ENCODE measurements around the gene PSMB2.

PSMB2 gene

DNA sequence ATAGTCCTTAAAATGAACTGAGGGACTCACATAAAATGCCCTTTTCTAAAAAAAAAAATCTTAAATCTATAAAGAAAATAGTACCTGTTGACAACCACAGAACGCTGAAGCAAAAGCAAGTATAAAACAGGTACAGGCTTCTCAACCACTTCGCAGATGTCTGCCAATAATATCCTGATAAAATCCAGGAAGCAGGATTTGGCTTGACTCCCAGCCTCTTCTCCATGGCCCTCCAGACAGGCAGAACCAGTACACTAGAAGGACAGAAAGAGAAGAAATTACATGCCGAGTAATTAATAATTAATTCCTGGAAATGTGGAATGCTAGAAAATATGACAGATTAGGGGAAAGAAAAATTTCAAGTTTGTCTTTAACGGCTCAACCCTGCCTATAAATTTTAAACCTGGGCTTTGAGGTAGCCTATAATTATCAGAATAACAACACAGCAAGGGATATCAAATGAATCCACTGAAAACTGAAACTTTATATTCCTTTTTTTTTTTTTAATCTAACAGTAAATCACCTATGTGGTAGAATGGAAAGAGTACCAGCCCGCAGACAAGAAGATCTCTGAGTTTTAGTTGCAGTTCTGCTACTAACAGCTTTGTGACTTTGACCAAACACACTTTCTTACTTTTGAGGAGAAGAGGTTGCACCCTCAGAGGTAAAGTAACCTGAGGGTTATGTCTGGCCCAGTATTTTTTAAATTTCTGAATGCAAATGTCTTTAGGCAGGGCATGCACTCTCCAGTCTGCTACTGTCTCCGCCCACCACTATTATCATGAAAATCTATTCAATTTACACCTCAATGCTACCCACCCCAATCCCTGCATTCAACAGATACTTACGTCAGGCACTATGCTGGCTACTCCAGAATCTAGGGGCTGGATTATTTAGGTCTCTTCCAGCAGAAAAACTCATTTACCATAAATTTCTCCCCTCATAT lies 86.8 kb downstream of the PSMB2 start:
- no peak for DNase-seq (ENCODE audit: extremely low read depth, low read depth)

DNA sequence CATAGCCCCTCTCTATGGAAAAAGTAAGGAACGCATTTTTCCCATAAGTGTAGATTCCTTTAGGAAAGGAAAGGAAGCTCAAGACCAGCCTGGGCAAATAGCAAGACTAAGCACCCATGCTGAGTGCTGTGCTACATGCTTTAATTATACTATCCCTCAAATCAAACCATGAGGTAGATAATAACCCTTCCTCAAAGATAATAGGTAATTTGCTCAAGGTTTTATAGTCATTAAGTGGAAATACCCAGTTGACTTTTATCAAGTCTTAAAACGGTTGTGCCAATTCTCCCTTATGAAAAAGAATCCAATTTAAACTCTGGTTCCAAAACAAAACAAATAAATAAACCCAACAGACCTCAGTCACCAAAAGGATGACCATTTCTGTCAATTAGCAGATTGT lies 87.5 kb downstream of the PSMB2 start:
- TF ChIP-seq, protein P1, sequence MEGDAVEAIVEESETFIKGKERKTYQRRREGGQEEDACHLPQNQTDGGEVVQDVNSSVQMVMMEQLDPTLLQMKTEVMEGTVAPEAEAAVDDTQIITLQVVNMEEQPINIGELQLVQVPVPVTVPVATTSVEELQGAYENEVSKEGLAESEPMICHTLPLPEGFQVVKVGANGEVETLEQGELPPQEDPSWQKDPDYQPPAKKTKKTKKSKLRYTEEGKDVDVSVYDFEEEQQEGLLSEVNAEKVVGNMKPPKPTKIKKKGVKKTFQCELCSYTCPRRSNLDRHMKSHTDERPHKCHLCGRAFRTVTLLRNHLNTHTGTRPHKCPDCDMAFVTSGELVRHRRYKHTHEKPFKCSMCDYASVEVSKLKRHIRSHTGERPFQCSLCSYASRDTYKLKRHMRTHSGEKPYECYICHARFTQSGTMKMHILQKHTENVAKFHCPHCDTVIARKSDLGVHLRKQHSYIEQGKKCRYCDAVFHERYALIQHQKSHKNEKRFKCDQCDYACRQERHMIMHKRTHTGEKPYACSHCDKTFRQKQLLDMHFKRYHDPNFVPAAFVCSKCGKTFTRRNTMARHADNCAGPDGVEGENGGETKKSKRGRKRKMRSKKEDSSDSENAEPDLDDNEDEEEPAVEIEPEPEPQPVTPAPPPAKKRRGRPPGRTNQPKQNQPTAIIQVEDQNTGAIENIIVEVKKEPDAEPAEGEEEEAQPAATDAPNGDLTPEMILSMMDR (IDR thresholded peaks at IDR 0.05; ENCODE audit: low read depth, low read length), result no peak
- DNase-seq (ENCODE audit: extremely low read depth, low read depth), result no peak

More for the DNA sequence above, 86.8 kb downstream of the PSMB2 start:
- TF ChIP-seq, protein P1 (IDR thresholded peaks at IDR 0.05; ENCODE audit: low read depth, low read length), result no peak

All from AG09319 (cell line).